HTERT RPE-1 (cell line): ENCODE results near the gene HOXD11.

Source experiments
- in situ Hi-C: fragments of 300-500 bp; cut with MboI; formaldehyde crosslinking; loops from 4 replicates; pipeline ENCODE4 v1.14.3; 2020; ENCODE audit warnings: low sequenced_read_pairs

HOXD11 gene

DNA sequence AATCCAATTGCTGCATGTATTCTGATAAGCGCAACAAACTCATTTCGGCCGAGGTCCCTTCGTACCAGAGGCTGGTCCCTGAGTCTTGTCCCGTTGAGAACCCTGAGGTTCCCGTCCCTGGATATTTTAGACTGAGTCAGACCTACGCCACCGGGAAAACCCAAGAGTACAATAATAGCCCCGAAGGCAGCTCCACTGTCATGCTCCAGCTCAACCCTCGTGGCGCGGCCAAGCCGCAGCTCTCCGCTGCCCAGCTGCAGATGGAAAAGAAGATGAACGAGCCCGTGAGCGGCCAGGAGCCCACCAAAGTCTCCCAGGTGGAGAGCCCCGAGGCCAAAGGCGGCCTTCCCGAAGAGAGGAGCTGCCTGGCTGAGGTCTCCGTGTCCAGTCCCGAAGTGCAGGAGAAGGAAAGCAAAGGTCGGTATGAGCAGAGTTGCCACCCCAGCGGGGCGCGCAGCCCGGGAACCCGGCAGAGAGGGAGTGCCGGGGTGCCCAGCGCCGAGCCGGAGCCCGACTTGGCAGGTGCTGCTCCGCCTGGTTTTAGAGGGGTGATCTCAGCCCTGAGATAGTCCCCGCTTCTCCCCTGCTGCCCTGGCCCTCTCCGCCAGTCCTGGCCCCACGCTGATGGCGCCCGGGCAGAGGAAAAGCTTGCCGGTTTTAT is 10.2 kb downstream of the HOXD11 start:
- in situ Hi-C loops = no loop called here

DNA sequence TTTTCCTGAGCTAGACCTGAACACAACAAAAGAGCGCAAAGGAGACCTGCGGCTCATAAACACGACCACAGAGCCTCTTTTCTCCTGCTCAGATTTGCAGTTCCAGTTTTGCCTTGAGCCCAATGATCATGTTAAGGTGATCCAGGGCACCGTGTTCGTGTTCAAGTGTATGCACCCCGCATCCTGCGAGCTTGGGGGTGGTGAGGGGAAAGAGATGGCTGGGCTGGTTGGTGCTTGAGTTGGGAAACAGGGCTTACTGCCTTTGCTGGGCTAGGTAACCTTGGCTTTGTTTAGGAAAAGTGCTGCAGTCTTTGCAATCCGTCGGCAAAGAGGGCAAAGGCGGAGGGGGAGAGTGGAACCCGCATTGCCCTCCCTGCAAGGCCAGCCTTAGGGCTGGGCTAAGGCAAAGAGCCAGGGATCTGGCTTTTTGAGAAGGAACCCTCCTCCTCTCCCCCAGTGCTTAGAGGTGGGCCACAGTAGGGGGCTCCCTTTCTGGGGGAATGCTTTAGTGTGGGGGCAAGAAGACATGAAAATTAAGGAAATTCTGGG is 10.8 kb downstream of the HOXD11 start:
- in situ Hi-C loops = no loop called here

DNA sequence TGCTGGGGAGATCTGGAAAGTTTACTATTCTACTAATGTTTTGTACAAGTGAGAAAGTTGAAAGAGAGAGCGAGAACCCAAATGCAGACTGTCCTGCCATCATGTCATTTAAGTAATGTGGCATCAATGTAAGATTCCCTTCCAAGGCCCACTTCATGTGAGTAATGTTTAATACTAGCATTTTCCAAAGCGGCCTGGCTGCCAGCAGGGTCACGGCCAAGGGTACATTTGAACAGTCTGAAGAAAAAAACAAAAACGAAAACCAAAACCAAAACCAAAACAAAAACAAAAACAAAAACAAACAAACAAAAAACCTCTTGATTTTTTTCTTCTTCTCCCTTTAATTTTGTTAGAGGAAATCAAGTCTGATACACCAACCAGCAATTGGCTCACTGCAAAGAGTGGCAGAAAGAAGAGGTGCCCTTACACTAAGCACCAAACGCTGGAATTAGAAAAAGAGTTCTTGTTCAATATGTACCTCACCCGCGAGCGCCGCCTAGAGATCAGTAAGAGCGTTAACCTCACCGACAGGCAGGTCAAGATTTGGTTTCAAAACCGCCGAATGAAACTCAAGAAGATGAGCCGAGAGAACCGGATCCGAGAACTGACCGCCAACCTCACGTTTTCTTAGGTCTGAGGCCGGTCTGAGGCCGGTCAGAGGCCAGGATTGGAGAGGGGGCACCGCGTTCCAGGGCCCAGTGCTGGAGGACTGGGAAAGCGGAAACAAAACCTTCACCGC is 11.7 kb downstream of the HOXD11 start:
- in situ Hi-C loops = no loop called here

- in situ Hi-C loops = no loop called here
Observed at GRCh38 chr2:176120364-176121189, 13.5 kb downstream of the HOXD11 start.

DNA sequence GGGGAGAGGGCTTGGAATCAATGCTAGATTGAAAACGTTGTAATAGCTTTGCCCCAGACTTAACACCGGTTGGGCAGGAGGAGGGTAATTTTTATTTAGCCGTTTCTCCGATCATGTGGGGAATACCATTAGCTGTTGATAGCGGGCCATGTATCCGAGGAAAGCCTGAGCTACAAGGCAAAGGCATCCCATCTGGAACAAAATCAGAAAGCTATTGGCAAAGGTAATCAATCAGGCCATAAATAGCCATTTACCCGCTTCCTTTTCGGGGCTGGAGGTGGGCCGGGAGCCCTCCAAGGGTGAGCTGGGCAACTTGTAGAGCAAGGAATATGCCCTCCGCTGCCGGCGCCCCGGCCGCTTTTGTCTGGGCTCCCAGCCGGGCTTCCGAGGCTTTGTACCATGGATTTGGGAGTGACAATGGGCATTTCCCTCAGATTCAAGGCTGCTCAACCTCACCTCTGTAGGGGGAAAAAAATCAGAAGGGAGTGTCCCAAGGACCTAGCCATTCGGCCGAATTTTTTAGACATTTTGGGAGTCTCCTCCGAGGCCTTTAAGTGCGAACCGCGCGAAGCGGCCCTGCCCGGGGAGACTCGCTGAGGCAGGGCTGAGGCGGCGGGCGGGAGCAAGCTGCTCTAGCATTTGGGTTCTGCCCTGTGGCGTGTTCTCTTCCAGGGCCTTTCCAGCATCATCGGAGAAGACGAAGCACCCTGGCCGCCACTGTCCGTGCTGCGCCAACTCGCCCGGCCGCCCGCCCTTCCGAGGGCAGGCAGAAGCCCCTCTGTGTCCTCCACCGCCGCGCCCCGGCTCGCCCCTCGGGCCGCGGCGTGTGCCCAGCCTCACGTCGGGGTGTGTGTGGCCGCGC is 14.3 kb downstream of the HOXD11 start:
- in situ Hi-C loops = no loop called here

GRCh38 chr2:176122052-176122682 is 15.1 kb downstream of the HOXD11 start:
- in situ Hi-C loops = no loop called here

GRCh38 chr2:176122683-176123410 is 15.8 kb downstream of the HOXD11 start, which contains the start of gene HOXD9:
Gene HOXD9 (plus strand): TSS chr2:176122719. CDS start chr2:176122769, 50 bp downstream.
- in situ Hi-C loops = no loop called here

- in situ Hi-C loops = no loop called here
Observed at GRCh38 chr2:176123411-176124109, 16.5 kb downstream of the HOXD11 start.

DNA sequence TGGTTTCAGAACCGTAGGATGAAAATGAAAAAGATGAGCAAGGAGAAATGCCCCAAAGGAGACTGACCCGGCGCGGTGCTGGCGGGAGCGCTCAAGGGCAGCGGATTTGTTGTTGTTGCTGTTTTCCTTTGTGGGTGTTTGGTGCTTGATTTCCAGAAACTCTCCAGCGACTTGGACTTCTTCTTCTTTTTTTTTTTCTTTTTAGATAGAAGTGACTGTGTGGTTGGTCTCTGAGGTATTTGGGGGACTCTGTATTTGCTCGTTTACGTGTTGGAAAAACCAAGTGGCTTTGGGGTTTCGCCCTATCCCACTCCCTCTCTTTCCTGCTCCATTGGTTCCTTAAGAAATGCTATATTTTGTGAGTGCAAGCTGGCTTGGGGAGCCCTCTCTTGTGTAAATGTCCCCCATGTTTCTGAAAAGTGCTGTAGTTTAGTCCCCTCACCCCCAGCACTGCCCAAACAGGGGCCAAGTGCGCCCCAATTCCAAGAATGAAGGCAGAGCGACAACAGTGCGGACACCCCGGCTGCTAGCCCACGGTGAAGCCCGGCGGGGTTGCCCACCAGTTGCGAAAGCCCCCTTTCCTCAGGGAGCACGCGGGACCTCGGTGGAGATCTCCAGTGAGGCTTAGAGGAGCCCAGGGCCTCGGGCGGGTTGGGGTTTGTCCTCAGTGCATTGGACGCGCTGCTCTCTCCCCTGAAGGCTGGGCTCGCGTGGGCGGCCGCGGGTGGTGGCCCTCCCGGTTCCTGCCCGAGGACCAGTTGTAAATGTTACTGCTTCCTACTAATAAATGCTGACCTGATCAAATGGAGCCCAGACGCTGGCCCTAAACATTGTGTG is 17.2 kb downstream of the HOXD11 start:
- in situ Hi-C loops = no loop called here

- in situ Hi-C loops = loop anchor here (25.0 kb wide), 1 partner anchor 512 kb away; no protein-coding TSS in a partner anchor
Observed at GRCh38 chr2:176124947-176125771, 18.1 kb downstream of the HOXD11 start.

DNA sequence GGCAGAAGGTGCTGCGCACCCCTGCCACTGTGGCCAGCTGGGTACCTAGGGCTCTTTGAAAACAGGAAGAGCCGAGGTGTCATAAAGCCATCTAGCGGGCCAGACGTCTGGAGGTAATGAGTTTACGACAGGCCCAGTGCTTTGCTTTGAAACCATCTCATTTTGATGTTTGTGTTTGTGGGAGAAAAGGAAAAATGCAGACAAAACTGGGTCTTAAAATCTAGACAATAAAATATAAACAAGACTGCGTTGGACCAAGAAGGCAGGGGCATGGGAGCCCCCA is 18.6 kb downstream of the HOXD11 start:
- in situ Hi-C loops = loop anchor here (25.0 kb wide), 1 partner anchor 512 kb away; no protein-coding TSS in a partner anchor

DNA sequence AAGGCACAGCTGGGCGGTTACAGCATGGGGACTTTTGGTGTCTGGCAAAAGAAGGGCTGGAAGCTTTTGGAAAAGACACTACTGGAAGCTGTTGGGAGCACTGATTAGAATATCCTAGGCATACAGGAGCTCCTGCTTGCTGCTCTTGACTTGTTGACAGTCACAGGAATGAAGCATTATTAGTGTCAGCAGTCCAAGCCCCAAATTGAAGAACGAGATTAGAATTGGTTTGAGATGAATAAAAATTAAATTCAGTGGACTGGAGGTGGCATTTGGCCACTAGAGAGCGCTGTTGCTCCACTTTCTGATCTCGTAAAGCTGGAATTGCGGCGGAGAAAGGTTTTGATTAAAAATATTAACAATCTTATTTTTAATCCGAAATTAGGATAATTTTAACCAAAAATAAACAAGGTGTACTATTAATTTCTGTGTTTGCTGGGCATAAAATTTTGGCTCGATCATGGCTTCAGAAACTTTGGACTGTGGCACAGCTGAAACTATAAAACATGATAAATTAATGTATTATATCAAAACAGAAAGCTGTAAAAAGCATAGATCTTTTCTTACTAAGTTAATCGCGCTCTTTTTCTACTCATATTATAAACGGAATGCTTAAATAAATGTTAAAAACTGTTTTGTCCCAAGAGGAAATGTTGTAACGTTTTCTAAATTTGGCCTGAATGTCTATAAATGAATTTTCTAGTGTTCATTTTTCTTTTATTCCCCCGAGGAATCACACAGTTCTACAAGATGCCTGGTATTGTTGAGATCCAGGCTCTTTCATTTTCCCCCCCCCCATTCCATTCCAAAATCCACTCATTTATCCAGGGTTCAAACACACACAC is 20.1 kb downstream of the HOXD11 start:
- in situ Hi-C loops = loop anchor here (25.0 kb wide), 1 partner anchor 510 kb away; no protein-coding TSS in a partner anchor

GRCh38 chr2:176127774-176128072 is 20.6 kb downstream of the HOXD11 start:
- in situ Hi-C loops = loop anchor here (25.0 kb wide), 1 partner anchor 510 kb away; no protein-coding TSS in a partner anchor

DNA sequence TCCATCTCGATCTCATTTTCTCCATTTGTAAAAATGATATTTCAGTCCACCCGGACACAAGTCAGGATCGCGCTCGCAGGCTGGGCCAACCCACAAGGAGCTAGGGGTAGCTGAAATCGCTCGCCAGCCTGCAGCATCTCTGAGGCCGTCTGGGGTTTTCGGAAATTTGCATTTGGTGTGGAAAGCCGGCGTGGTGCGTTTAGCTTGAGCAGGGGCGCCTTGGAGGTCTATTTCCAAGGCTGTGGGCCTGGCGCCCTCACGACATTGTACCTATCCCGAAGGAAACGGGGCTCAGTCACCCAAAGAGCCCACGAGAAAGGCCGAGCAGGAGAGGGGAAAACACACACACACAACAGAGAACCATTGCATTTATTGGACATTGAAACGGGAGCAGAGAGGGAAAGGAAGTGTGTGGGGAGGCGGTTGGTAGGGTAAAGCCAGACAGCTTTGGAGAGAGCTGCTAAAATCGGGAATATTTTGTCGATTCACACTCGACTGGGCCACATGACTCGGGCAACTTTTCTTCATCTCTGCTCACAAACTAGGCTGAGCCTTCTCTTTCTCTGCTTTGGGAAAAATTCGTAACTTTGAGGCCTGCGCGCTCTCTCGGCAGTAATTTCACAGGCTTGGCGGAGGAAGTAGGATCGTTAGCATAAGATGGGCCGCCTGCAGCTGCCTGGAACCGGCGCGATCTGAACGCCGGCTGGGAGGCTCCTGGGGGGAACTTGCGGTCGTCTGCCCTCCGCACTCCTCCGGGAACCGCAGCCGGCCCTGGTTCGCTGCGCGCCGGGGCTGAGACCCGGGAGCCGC is 21.3 kb downstream of the HOXD11 start:
- in situ Hi-C loops = loop anchor here (25.0 kb wide), 1 partner anchor 509 kb away; no protein-coding TSS in a partner anchor
